ENCODE data around the gene PNMT.

DNA sequence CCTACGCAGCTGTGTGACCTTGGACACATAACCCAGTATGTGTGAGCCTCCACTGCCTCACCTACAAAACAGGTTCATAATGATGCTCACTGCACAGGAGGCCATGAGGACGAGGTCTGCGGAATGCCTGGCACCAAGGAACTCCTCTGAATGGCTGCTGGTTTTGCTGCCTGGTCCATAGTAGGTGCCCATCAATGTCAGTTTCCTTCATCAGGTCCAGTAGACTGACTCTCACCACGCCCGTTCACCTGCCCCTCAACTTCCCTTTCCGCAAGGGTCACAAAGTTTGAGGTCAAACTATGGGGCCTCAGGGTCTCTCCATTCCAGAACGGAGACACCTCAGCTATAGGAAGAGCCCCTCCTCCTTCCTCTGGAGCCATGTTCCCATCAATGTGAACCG, 8.8 kb downstream of the PNMT start:
- TF ChIP-seq SUZ12 (IDR thresholded peaks at IDR 0.05; ENCODE audit: low read length) (no peak), CHD2 (IDR thresholded peaks at IDR 0.05; ENCODE audit: low read length) (no peak), JUND (IDR thresholded peaks at IDR 0.05; ENCODE audit: low read length) (no peak), MAX (IDR thresholded peaks at IDR 0.05) (no peak), USF2 (IDR thresholded peaks at IDR 0.05; ENCODE audit: low read length) (no peak), SIN3A (conservative IDR thresholded peaks at IDR 0.05 in 1 of 2, IDR thresholded peaks at IDR 0.05 in 1 of 2; ENCODE audit: low read depth in 1 of 2, low read length in 2 of 2) (no peak), CBX8 (IDR thresholded peaks at IDR 0.05; ENCODE audit: borderline replicate concordance, low read depth, low read length) (no peak), POLR2A (IDR thresholded peaks at IDR 0.05; ENCODE audit: control extremely low read depth in 1 of 2, low read depth in 2 of 2, low read length in 2 of 2) (no peak), POLR2AphosphoS5 (IDR thresholded peaks at IDR 0.05; ENCODE audit: low read depth, low read length) (no peak), KDM5A (IDR thresholded peaks at IDR 0.05; ENCODE audit: low read length) (no peak)
- TF ChIP-seq, protein P1, sequence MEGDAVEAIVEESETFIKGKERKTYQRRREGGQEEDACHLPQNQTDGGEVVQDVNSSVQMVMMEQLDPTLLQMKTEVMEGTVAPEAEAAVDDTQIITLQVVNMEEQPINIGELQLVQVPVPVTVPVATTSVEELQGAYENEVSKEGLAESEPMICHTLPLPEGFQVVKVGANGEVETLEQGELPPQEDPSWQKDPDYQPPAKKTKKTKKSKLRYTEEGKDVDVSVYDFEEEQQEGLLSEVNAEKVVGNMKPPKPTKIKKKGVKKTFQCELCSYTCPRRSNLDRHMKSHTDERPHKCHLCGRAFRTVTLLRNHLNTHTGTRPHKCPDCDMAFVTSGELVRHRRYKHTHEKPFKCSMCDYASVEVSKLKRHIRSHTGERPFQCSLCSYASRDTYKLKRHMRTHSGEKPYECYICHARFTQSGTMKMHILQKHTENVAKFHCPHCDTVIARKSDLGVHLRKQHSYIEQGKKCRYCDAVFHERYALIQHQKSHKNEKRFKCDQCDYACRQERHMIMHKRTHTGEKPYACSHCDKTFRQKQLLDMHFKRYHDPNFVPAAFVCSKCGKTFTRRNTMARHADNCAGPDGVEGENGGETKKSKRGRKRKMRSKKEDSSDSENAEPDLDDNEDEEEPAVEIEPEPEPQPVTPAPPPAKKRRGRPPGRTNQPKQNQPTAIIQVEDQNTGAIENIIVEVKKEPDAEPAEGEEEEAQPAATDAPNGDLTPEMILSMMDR (IDR thresholded peaks at IDR 0.05; ENCODE audit: control extremely low read depth in 1 of 3, insufficient read depth in 1 of 3, low read depth in 1 of 3, low read length in 3 of 3), result no peak
